ENCODE data around the gene HKDC1.

- no peak for TF ChIP-seq POLR2A (IDR thresholded peaks at IDR 0.05)
- no peak for TF ChIP-seq CTCF (IDR thresholded peaks at IDR 0.05 in 4 of 5, conservative IDR thresholded peaks at IDR 0.05 in 1 of 5)
Measured at GRCh38 chr10:69315100-69315542, 95.0 kb downstream of the HKDC1 start.
